Kidney epithelial cell (primary cell): ENCODE results near the gene INHA. TPM values are rescaled to one million over a fixed set of nuclear protein-coding genes. Genes with fewer than 3 reads are reported as not detected.

Experiments used
- DNase-seq: peaks from one replicate; pipeline ENCODE4 v3.0.0-alpha.2; 2010; ENCODE audit warnings: low read depth
- H3K27me3 ChIP-seq: 2 replicates; pipeline ENCODE4 v1.6.0; 2011; ENCODE audit warnings: low read length; ENCODE audit not compliant: control insufficient read depth, insufficient read depth
- H3K36me3 ChIP-seq: 2 replicates; pipeline ENCODE4 v1.5.1; 2011; ENCODE audit warnings: low read length; ENCODE audit not compliant: control insufficient read depth, insufficient read depth
- H3K4me3 ChIP-seq: 2 replicates; pipeline ENCODE4 v1.5.1; 2011; ENCODE audit warnings: low read depth, mild to moderate bottlenecking, control low read depth, low read length
- total RNA-seq: library from RNA; depleted of rRNA; stranded (reverse); fragments of >200 nt; gene quantifications from 2 replicates; pipeline ENCODE4 v1.2.3, GENCODE V29; 2015
- TF ChIP-seq, protein P1 (sequence below): IDR thresholded peaks from 2 replicates; pipeline ENCODE4 v1.5.1; 2011; ENCODE audit warnings: mild to moderate bottlenecking, moderate library complexity, low read length, control low read depth, inconsistent platforms; ENCODE audit not compliant: insufficient read depth, poor library complexity, severe bottlenecking

INHA gene
- total RNA-seq, 1 donor from 2014 or later: not detected

DNA sequence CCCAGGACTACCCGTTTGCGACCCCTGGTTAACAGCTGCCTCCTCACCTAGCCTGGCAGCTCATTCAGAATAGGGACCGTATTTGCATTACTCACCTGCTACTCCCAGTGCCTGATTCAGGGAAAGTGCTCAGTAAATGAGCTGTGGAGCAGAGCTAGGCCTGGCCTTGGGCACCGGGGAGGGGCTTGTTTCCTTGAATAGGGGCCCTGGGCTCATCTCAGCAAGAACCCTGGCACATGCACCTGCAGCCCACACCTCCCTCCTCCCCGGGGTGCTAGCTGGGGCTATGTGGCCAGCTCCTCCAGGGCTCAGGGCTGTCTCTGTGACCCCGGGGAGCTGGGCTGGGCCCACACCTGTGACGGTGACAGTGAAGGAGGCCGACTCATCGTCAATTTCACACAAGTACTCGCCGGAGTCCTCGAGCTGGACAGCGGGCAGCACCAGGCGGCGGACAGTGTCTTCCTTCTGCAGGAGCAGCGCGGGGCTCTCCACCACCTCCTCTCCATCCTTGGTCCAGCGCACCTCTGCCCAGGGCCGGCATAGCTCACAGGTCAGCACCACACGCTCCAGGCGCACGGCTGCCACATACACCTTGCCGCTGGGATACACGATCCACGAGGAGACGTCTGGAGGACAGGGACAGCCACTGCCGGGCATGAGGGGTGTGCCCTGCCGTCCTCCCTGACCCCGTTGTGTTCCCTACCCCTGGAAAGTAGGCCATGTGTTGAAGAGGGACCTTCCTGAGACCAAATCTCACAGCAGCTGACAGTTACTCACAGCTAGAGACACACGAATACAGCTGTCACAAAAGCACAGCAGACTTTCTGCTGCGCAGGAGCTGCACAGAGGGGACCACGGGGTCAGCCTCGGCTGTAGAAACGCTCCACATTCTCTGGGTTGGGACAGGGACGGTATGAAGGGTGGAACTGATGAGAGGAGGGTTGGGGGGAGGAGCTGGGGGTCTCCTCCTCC, 9.8 kb upstream of the INHA start:
- TF ChIP-seq, protein P1, sequence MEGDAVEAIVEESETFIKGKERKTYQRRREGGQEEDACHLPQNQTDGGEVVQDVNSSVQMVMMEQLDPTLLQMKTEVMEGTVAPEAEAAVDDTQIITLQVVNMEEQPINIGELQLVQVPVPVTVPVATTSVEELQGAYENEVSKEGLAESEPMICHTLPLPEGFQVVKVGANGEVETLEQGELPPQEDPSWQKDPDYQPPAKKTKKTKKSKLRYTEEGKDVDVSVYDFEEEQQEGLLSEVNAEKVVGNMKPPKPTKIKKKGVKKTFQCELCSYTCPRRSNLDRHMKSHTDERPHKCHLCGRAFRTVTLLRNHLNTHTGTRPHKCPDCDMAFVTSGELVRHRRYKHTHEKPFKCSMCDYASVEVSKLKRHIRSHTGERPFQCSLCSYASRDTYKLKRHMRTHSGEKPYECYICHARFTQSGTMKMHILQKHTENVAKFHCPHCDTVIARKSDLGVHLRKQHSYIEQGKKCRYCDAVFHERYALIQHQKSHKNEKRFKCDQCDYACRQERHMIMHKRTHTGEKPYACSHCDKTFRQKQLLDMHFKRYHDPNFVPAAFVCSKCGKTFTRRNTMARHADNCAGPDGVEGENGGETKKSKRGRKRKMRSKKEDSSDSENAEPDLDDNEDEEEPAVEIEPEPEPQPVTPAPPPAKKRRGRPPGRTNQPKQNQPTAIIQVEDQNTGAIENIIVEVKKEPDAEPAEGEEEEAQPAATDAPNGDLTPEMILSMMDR: no peak
- H3K36me3 ChIP-seq: peaks cover 1% of the 10 kb centered on the region
- no peak for DNase-seq

DNA sequence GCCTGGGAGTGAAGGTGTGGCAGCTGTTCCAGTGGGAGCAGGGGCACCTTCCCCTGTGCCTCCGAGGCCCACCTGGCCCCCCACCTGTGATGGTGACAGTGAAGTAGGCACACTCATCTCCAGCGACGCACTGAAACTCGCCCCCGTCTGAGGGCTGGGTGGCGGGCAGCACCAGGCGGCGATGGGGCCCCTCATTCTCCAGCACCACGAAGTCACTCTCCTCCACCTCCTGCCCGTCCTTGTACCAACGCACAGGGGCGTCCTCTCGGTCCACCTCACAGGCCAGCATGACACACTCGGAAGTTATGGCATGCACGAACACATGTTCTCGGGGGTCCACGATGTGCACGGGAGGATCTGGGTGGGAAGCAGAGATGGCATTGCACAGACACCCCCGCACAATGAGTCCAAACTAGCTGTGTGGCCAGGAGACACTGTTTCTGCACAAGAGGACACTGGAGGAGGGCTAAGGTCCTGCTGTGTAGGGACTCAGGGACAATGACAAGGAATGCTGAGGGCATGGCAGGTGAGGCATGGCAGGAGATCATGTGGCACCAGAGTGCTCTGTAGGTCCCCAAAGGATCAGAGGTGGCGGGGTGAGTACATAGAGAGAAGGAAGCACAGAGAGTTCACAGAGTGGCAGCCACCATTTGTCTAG, 8.7 kb upstream of the INHA start:
- no peak for DNase-seq
- Histone ChIP-seq H3K4me3 (no peak overlapping the region), H3K36me3 (peaks cover 1% of the 10 kb centered on the region), H3K27me3 (peaks cover 13% of the 10 kb centered on the region)
- TF ChIP-seq, protein P1: no peak

More for the DNA sequence above, 9.8 kb upstream of the INHA start:
- Histone ChIP-seq H3K4me3 (no peak overlapping the region), H3K27me3 (peaks cover 13% of the 10 kb centered on the region)

DNA sequence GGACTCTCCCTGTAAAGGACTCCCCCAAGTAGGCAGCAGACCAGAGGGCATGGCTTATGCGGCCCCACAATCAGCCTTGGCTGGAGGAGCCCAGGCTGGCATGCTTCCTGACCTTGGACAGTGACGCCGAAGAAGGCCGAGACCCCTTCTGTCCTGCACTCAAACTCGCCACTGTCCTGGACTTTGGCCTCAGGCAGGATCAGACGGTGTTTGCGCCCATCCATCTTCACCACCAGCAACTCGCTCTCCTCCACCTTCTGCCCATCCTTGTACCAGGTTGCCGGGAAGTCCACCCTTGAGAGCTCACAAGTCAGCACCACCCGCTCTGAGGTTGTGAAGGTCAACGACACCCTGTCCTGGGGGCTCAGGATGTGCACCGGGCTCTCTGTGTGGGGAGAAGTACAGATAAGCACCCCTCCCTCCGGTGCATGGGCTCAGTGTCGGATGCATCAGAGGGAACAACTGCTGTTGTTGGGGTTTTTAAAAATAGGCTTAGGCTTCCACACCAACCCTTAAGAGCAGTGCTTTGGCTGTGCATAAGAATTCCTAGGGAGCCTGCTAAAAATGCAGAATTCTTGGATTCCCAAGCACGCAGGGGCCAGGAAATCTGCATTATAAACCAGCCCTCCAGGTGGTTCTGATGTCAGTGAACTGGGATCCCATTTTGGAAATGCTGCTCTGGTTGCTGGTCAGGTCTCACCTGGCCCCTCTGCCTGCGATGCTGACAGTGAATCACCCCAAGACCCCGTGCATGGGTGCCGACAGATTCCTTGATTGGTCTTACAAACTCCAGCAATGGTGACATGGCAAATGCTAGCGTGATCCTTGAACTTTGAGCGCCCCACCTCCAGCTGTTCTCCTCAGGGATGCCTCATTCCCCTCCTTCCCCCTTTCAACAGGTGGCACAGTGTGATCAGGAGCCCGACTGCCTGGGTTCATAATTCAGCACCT, 6.7 kb upstream of the INHA start:
- no peak overlapping the region for H3K4me3 ChIP-seq
- TF ChIP-seq, protein P1: no peak
- peaks cover 1% of the 10 kb centered on the region for H3K36me3 ChIP-seq
- no peak for DNase-seq
- peaks cover 13% of the 10 kb centered on the region for H3K27me3 ChIP-seq

DNA sequence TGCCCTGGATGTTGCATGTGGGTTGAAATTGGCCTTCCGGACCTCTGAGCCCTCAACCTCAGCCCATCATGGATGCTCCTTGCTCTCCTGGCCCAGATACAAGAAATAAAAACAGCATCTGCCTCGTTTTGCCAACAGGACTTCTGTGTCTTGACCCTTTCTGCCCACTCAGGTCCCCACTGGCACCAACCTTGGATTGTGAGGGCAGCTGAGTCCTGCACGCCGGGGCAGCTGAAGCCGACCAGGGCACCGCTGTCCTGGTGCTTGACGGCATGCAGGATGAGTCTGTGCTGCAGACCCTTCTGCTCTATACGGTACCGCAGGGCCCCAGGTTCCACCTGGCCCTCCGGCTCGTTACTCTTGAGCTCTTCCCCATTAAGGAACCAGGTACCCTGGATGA, 5.5 kb upstream of the INHA start:
- Histone ChIP-seq H3K36me3 (peaks cover 1% of the 10 kb centered on the region), H3K27me3 (peaks cover 11% of the 10 kb centered on the region), H3K4me3 (no peak overlapping the region)
- no peak for DNase-seq
- TF ChIP-seq, protein P1: no peak

DNA sequence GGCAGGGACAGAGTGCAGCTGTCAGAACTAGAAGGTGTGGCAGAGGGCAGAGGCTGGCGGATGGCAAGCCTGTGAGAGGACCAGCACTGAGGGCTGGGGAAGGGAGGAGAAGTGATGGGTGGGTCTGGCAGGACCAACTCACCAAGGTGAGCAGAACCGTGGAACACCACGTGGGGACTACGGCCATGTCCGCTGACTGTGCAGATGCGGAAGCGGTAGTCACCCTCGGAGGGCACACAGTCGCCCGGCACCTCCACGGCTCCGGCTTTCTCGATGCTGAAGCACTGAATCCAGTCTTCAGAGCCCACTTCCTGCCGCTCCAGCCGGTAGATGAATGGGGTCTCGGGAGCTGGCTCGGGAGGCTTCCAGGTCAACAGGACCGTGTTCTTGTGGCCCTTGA, 5.0 kb upstream of the INHA start:
- H3K36me3 ChIP-seq: peaks cover 1% of the 10 kb centered on the region
- no peak for DNase-seq
- TF ChIP-seq, protein P1: no peak
- H3K27me3 ChIP-seq: peaks cover 7% of the 10 kb centered on the region
- H3K4me3 ChIP-seq: no peak overlapping the region
